Loucy (cell line): ENCODE data around the gene GIMAP4.

ENCODE experiments used
- H2AFZ ChIP-seq: fragments of 200-600 bp; sonication (generic); 2 replicates; pipeline ENCODE4 v1.6.0; 2016; ENCODE audit warnings: antibody characterized with exemption, mild to moderate bottlenecking, low read length, moderate library complexity
- H3F3A ChIP-seq: fragments of 200-600 bp; 2 replicates; pipeline ENCODE4 v1.6.0; 2016; ENCODE audit warnings: antibody characterized with exemption, low read depth, mild to moderate bottlenecking
- H3K27me3 ChIP-seq: fragments of 200-600 bp; sonication (generic); 2 replicates; pipeline ENCODE4 v1.6.1; 2014; ENCODE audit warnings: low read length, mild to moderate bottlenecking; ENCODE audit not compliant: insufficient read depth, poor library complexity, severe bottlenecking
- H3K36me3 ChIP-seq: fragments of 200-600 bp; sonication (generic); 2 replicates; pipeline ENCODE4 v1.6.1; 2016; ENCODE audit warnings: low read length; ENCODE audit not compliant: insufficient read depth
- H3K4me1 ChIP-seq: fragments of 200-600 bp; sonication (generic); 2 replicates; pipeline ENCODE4 v1.5.1; 2014; ENCODE audit warnings: low read length, mild to moderate bottlenecking; ENCODE audit not compliant: insufficient read depth, poor library complexity, severe bottlenecking
- H3K4me2 ChIP-seq: fragments of 200-600 bp; sonication (generic); 2 replicates; pipeline ENCODE4 v1.6.0; 2014; ENCODE audit warnings: antibody characterized with exemption, low read length, low read depth, mild to moderate bottlenecking; ENCODE audit not compliant: poor library complexity, severe bottlenecking
- H3K4me3 ChIP-seq: fragments of 200-600 bp; sonication (generic); 2 replicates; pipeline ENCODE4 v1.5.1; 2014; ENCODE audit warnings: low read length, mild to moderate bottlenecking, mixed read lengths; ENCODE audit not compliant: poor library complexity, severe bottlenecking
- H3K79me2 ChIP-seq: fragments of 200-600 bp; sonication (generic); 2 replicates; pipeline ENCODE4 v1.6.1; 2014; ENCODE audit warnings: low read length; ENCODE audit not compliant: insufficient read depth
- H3K9ac ChIP-seq: fragments of 200-600 bp; sonication (generic); 2 replicates; pipeline ENCODE4 v1.6.0; 2014; ENCODE audit warnings: mild to moderate bottlenecking, low read depth, low read length, moderate library complexity; ENCODE audit not compliant: poor library complexity, severe bottlenecking
- H3K9me2 ChIP-seq: fragments of 200-600 bp; sonication (generic); replicated peaks from 2 replicates; pipeline ENCODE4 v1.6.1; 2016; ENCODE audit warnings: low read depth, low read length, mixed read lengths
- H3K9me3 ChIP-seq: fragments of 200-600 bp; sonication (generic); 2 replicates; pipeline ENCODE4 v1.6.1; 2014; ENCODE audit warnings: mild to moderate bottlenecking, antibody characterized with exemption, low read length, low read depth; ENCODE audit not compliant: insufficient read depth
- H4K20me1 ChIP-seq: fragments of 200-600 bp; sonication (generic); 2 replicates; pipeline ENCODE4 v1.6.0; 2014; ENCODE audit warnings: antibody characterized with exemption, low read length, mild to moderate bottlenecking; ENCODE audit not compliant: insufficient read depth, poor library complexity, severe bottlenecking
- EZH2phosphoT487 ChIP-seq: fragments of 200-600 bp; IDR thresholded peaks from 2 replicates; pipeline ENCODE4 v1.6.1; 2018; ENCODE audit warnings: antibody characterized with exemption, mild to moderate bottlenecking, moderate library complexity, borderline replicate concordance
- TF ChIP-seq, protein P1 (sequence below): fragments of 200-600 bp; sonication (generic); conservative IDR thresholded peaks from 2 replicates; pipeline ENCODE4 v1.5.1; 2014; ENCODE audit warnings: mild to moderate bottlenecking, antibody characterized with exemption, low read length

Gene GIMAP4

DNA sequence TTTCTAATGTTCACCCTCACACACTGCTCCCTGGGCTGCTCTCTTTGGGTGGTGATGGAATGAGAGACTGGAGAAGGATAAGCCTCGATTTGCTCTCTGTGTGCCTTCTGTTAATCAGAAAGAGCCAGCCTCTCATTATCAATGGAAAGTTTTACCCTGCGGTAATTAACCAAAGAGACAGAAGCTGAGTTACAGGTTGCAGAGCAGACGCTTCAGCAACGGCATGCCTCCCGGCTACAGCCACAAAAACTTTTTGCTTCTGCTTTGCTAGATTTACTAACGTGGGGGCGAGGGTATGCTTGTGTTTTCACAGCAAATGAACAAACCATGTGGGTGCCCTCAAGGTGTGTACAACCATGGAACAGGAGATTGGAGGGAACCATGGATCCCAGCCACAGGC lies 18.0 kb downstream of the GIMAP4 start:
- Histone ChIP-seq H3K4me3 (no peak overlapping the region), H3K9me2 (no peaks in the 10 kb centered on the region), H3K79me2 (no peaks in the 10 kb centered on the region), H3K4me2 (no peak overlapping the region), H3K9me3 (0 out of 2 replicates have a peak, but pooled peaks cover 8% of the 10 kb centered on the region), H2AFZ (no peak overlapping the region), H3K36me3 (no peaks in the 10 kb centered on the region), H4K20me1 (no peaks in the 10 kb centered on the region), H3K4me1 (peaks cover 25% of the 10 kb centered on the region), H3K27me3 (no peaks in the 10 kb centered on the region), H3K9ac (no peak overlapping the region), H3F3A (no peaks in the 10 kb centered on the region)
- TF ChIP-seq, protein P1, sequence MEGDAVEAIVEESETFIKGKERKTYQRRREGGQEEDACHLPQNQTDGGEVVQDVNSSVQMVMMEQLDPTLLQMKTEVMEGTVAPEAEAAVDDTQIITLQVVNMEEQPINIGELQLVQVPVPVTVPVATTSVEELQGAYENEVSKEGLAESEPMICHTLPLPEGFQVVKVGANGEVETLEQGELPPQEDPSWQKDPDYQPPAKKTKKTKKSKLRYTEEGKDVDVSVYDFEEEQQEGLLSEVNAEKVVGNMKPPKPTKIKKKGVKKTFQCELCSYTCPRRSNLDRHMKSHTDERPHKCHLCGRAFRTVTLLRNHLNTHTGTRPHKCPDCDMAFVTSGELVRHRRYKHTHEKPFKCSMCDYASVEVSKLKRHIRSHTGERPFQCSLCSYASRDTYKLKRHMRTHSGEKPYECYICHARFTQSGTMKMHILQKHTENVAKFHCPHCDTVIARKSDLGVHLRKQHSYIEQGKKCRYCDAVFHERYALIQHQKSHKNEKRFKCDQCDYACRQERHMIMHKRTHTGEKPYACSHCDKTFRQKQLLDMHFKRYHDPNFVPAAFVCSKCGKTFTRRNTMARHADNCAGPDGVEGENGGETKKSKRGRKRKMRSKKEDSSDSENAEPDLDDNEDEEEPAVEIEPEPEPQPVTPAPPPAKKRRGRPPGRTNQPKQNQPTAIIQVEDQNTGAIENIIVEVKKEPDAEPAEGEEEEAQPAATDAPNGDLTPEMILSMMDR = no peak
- no peak for TF ChIP-seq EZH2phosphoT487

DNA sequence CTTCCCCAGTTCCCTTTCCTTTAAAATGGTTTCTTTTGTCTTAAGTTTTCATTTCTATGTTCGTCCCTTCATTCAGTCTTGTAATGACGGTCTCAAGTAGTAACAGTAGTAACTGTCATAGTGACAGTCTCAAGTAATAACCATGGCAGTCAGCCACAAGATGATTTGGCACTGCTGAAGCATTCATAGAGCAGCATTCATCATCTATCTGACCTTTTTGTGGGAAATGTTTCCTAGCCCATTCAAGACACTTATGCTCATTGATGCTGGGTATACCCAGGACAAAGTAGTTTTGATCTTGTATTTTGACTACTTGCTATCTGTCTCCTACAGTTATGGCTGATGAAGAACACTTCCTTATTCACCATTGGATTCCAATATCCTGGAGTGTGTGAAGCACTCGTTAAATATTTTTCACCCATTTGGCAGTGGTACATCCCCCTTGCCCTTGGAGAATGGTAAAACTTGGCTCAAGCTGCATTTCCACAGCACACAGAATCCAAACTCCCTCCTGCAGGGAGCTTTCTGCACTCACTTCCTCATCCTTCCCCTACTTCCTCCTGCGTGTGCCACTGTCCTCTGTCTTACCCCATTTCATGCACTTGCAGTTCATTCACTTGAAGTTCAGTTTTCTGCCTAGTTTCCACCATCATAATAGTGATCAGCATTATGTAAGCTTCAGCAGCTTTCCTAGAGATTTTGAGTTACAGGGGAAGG lies 19.0 kb downstream of the GIMAP4 start:
- peak overlapping the region; percentile 1 for H3K9ac ChIP-seq
- TF ChIP-seq EZH2phosphoT487 = no peak
- TF ChIP-seq, protein P1 = no peak
- peaks cover 17% of the 10 kb centered on the region for H3K4me1 ChIP-seq
- peak overlapping the region; percentile 86 for H2AFZ ChIP-seq
- H3K9me2 ChIP-seq = no peaks in the 10 kb centered on the region
- no peaks in the 10 kb centered on the region for H3K27me3 ChIP-seq
- H3K79me2 ChIP-seq = no peaks in the 10 kb centered on the region
- H3K4me2 ChIP-seq = peak overlapping the region; percentile 41
- peak overlapping the region; percentile 3 for H3K4me3 ChIP-seq
- no peaks in the 10 kb centered on the region for H4K20me1 ChIP-seq
- no peaks in the 10 kb centered on the region for H3K36me3 ChIP-seq
- no peaks in the 10 kb centered on the region for H3F3A ChIP-seq
- 0 out of 2 replicates have a peak, but pooled peaks cover 5% of the 10 kb centered on the region for H3K9me3 ChIP-seq

DNA sequence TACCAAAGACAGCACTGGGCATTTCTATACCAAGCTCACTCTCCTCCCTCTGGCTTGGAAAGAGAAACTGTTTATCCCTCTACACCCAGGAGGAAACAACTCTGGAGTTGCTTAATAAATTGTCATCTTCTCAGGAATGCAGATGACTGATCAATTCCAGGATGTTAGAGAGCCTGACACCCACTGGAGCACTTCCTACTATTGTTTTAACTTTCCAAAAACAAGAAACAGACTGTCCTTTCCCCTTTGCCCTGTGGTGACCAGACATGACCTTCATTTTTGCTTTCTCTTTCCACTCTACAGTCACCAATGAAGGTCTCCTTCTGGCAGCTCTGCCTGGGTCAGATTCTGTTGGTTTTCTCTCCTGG lies 19.6 kb downstream of the GIMAP4 start:
- Histone ChIP-seq H2AFZ (peak overlapping the region; percentile 86), H3K27me3 (no peaks in the 10 kb centered on the region), H3F3A (no peaks in the 10 kb centered on the region), H3K4me3 (peak overlapping the region; percentile 3), H3K4me1 (peaks cover 17% of the 10 kb centered on the region), H3K9ac (peak overlapping the region; percentile 1), H4K20me1 (no peaks in the 10 kb centered on the region), H3K79me2 (no peaks in the 10 kb centered on the region), H3K4me2 (peak overlapping the region; percentile 41), H3K9me3 (0 out of 2 replicates have a peak, but pooled peaks cover under 1% of the 10 kb centered on the region), H3K36me3 (no peaks in the 10 kb centered on the region), H3K9me2 (no peaks in the 10 kb centered on the region)
- no peak for TF ChIP-seq EZH2phosphoT487
- TF ChIP-seq, protein P1 = no peak
